Measurements from ENCODE around the gene SYT2.

DNA sequence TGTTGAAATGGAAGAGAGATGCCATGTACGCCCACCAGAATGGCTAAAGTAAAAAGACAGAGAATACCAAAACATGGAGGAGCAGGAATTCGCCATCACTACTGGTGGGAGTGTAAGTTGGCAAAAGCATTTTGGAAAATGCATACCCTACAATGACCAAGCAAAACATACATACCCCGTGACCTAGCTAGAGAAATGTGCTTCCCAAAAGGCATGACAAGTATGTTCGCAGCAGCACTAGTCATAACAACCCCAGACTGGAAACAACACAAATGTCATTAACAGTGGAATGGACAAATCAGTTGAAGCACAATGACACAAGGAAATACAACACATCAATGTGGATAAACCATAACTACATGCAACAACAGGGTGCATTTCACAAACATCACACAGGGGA is 27.2 kb downstream of the SYT2 start:
- TF ChIP-seq POLR2AphosphoS5 (IDR thresholded peaks at IDR 0.05; ENCODE audit: low read depth, low read length) (no peak), POLR2A (IDR thresholded peaks at IDR 0.05; ENCODE audit: low read depth, low read length) (no peak), TAF1 (IDR thresholded peaks at IDR 0.05; ENCODE audit: low read depth, low read length) (no peak), POU2F2 (IDR thresholded peaks at IDR 0.05; ENCODE audit: low read depth, low read length) (no peak)

Data from GM12891 (cell line).